DMS53 (cell line): ENCODE results near the gene IFIT1.
"Not testable (repeated sequence)": the region's sequence is repeated elsewhere in the genome, so short reads cannot be mapped to it uniquely, and the experiment has no call there.

ENCODE experiments used
- DNase-seq: peaks from one replicate; lab custom pipeline; 2025; lab: John Stamatoyannopoulos, UW

Gene IFIT1

DNA sequence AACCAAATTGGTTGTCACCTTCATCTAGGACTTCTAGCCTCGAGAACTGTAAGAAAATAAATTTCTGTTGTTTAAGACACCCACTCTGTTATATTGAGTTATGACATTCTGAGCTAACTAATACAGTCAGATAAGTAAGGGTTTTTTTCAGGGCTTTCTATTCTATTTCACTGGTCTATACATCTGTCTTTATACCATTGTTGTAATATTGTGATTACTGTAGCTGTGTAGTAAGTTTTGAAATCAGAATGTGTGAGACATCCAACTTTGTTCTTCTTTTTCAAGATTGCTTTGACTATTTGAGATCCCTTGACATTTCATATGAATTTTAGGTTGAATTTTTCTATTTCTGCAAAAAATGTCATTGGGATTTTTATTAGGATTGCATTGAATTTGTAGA lies 7.5 kb downstream of the IFIT1 start:
- no peak for DNase-seq

DNA sequence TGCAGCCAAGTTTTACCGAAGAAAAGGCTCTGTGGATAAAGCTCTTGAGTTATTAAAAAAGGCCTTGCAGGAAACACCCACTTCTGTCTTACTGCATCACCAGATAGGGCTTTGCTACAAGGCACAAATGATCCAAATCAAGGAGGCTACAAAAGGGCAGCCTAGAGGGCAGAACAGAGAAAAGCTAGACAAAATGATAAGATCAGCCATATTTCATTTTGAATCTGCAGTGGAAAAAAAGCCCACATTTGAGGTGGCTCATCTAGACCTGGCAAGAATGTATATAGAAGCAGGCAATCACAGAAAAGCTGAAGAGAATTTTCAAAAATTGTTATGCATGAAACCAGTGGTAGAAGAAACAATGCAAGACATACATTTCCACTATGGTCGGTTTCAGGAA lies 10.6 kb downstream of the IFIT1 start:
- DNase-seq, result no peak

DNA sequence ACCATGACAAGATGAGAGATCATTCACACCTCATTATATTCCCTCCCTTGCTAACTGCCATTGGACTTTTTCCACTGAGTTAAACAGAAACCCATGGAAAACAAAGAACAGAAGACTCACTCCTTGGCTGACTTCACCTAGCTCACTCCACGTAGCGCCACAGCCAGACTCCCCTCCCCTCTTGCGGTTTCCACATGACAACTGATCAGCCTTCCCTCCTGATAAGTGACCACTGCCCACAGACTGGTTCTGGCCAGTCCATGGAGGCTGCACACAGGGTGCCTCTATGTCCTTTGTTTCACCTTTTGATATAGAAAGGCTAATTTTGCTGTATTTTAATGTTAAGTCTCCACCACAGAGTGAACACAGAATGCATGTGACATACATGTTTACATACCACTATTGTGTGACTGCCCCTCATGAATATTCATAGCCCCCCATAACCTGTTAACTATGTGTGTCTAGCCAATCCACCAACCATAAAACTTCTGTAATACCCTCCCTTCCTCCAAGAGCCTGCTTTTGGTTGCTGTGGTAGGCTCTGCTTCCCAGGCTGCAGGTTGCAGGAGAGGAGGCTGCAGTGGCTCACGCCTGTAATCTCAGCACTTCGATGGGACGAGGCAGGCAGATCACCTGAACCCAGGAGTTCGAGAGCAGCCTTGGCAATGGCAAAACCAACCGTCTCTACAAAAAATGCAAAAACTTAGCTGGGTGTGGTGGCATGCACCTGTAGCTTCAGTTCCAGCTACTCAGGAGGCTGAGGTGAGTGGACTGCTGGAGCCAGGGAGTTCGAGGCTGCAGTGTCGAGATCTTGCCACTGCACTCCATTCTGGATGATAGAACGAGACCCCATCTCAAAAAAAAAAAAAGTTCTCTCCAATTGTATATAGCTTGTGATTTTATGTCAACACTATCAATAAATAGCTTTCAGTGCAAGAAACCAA lies 12.0 kb downstream of the IFIT1 start:
- no peak for DNase-seq

DNA sequence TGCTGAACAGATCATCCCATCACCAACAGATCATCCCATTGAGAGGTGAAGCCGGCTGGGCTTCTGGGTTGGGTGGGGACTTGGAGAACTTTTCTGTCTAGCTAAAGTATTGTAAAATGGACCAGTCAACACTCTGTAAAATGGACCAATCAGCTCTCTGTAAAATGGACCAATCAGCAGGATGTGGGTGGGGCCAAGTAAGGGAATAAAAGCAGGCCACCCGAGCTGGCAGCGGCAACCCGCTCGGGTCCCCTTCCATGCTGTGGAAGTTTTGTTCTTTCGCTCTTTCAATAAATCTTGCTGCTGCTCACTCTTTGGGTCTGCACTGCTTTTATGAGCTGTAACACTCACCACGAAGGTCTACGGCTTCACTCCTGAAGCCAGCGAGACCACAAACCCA lies 13.8 kb downstream of the IFIT1 start:
- not testable (repeated sequence) for DNase-seq

DNA sequence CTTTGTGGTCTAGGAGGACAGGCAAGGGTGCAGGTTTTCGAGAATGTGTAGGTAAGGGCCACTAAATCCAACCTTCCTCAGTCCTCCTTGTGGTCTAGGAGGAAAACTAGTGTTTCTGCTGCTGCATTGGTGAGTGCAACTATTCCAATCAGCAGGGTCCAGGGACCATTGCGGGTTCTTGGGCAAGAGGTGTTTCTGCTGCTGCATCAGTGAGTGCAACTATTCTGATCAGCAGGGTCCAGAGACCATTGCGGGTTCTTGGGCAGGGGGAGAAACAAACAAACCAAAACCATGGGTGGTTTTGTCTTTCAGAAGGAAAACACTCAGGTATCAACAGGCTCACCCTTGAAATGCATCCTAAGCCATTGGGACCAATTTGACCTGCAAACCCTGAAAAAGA lies 15.4 kb downstream of the IFIT1 start:
- not testable (repeated sequence) for DNase-seq

DNA sequence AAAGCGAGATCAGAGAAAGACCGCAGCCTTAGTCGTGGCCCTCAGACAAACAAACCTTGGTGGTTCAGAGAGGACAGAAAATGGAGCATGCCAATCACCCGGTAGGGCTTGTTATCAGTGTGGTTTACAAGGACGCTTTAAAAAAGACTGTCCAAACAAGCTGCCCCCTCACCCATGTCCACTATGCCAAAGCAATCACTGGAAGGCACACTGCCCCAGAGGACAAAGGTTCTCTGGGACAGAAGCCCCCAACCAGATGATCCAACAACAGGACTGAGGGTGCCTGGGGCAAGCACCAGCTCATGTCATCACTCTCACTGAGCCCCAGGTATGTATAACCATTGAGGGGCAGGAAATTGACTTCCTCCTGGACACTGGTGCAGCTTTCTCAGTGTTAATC lies 16.9 kb downstream of the IFIT1 start:
- DNase-seq, result not testable (repeated sequence)

DNA sequence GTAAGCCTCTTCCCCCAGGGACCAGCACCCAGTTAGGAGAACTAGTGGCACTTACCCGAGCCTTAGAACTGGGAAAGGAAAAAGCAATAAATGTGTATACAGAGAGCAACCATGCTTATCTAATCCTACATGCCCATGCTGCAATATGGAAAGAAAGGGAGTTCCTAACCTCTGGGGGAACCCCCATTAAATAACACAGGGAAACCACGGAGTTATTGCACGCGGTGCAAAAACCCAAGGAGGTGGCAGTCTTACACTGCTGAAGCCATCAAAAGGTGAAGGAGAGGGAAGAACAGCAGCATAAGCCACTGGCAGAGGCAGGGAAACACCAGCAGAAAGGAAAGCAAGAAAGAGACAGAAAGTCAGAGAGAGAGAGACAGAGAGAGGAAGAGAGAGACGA lies 18.1 kb downstream of the IFIT1 start:
- not testable (repeated sequence) for DNase-seq

DNA sequence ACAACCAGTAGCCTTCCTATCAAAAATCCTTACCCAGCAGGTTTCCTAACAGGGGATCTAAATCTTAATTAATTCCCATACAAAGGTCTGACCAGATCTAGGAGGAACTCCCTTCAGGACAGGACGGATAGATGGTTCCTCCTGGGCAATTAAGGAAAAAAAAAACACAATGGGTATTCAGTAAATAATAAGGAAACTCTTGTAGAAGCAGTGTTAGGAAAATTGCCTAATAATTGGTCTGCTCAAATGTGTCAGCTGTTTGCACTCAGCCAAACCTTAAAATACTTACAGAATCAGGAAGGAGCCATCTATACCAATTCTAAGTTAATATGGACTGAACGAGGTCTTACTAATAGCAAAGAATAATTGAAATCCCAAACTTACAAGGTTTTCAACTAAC lies 18.7 kb downstream of the IFIT1 start:
- not testable (repeated sequence) for DNase-seq

DNA sequence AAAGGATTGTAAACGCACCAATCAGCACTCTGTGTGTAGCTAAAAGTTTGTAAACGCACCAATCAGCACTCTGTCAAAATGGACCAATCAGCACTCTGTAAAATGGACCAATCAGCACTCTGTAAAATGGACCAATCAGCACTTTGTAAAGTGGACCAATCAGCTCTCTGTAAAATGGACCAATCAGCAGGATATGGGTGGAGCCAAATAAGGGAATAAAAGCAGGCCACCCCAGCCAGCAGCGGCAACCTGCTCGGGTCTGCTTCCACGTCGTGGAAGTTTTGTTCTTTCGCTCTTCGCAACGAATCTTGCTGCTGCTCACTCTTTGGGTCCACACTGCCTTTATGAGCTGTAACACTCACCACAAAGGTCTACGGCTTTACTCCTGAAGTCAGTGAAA lies 19.9 kb downstream of the IFIT1 start:
- DNase-seq, result peak; percentile 11

DNA sequence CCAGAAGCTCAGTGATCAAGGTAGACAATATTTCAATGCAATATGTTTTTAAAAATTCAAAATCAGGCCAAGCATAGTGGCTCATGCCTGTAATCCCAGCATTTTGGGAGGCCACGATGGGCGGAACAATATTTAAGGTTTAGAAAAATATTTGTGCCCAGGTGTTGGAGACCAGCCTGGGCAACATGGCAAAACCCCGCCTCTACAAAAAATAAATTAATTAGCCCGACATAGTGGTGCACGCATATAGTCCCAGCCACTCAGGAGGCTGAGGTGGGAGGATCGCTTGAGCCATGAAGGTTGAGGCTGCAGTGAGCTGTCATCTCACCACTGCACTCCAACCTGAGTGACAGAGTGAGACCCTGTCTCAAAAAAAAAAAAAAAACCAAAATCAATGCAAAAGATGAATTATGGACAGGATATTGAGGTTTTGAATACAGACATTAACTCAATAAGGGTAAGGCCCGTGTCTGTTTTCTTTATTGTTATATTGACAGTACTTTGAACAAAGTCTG lies 21.0 kb downstream of the IFIT1 start:
- no peak for DNase-seq

DNA sequence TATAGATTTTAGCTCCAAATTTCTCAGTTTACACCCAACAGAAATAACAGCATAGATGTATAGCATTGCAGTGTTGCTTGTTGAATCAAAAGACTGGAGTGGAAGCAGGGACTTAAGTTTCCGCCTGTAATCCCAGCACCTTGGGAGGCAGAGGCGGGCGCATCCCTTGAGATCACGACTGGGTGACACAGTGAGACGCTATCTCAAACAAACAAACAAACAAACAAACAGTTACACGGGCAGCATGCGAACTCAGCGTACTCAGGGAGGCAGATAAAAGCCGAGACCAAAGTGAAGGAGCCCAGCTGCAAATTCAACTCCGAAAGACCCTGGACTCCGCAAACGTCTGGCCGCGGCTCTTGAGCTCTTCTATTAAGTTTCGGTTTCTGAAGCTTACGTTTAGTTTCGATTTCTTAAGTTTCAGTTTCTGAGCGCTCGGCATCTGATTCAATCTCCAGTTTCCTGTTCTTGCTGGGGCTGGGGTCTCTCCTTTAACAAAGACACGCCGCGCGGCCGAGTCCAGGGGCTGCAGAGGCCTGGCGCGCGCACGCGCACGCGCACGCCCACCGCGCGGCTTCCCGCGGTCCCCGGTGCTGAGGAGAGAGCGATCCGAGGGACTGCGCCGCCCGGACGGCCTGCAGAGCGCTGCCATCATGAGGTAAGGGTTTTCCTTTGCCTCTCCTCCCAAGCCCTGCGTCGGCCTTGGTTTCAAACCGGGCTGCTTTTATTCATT lies 21.9 kb downstream of the IFIT1 start, which contains the start of gene IFIT5:
Gene IFIT5, plus strand, starts transcription at position 423 of the 733 bp plus-strand sequence. Its CDS starts 231 bp downstream, at position 654.
- peak; percentile 89 for DNase-seq

DNA sequence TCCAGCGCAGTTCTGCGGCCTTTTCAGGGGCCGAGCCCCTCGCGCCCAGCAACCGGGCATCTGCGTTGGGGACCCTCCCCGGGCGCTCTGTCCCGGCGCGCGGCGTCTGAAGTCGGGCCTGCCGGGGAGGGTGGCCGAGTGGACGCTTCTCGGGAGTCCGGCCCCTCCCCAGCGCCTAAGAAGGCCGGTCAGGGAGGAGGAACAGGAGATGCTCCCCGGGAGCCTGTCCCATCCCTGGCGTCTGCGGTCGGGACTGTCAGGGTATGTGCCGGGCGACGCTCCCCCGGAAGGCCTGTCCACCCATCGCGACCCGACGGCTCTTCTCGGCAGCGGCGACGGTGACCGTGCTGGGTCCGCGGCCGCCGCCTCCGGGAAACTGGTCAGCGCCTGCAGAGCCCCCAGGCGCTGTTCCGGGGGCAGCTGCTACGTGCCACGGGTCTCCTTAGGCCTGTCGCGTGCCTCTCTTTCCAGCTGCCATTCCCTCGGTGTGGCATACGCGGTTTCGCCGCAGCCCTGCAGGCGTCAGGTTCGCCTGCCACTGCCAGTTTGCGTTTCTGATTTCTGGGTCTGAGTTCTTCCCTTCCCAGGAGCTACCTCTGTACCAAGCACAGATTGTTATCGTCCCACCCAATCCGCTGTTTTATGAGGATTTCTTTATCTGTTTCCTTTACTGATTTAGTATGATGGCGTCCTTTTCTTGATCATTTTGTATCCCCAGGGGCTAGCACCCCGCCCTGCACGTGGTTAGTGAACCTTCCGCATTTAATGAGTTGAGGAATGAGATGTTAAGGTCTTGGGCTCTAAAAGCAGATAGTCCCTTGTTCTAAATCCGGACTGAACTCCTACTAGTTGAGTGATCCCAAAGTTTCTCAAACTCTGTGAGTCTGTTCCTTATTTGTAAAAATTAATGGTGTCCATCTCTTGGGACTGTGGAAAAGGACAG lies 22.7 kb downstream of the IFIT1 start:
- peak; percentile 82 for DNase-seq

DNA sequence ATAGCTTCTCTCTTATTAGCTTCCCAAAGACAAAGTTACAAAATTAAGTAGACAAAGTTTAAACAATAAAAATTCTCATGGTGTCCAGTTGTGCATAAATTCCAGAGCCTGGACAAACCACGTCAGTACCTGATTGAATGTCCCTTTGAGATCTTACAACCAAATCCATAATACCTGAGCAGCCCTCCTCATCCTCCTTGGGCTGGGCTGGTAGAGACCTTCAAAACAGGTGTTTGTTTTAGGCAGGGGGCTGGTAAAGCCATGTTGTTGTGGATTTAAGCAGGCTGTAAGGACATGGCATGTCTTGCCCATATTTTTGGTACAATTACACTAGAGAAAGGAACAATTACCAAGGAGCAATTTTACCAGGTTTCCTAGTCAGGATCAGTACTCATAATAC lies 24.0 kb downstream of the IFIT1 start:
- no peak for DNase-seq

DNA sequence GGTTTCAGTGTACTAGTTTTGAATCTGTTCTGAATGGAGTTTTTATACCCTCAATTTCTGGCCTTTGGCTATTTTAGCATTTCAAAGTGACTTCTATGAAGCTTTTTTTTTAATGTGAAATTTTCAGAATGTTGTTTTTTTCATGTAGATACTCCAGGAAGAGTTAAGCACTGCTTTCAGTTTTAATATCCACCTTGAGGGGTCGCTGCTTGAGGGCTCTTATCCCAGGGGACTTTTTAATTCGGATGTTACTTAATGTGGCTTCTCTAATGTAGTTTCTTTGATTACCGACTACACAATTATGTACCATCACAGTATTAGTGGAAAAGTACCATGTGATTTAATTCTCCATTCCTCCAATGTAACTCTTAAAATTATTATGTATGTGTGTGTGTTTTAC lies 27.1 kb downstream of the IFIT1 start:
- no peak for DNase-seq

DNA sequence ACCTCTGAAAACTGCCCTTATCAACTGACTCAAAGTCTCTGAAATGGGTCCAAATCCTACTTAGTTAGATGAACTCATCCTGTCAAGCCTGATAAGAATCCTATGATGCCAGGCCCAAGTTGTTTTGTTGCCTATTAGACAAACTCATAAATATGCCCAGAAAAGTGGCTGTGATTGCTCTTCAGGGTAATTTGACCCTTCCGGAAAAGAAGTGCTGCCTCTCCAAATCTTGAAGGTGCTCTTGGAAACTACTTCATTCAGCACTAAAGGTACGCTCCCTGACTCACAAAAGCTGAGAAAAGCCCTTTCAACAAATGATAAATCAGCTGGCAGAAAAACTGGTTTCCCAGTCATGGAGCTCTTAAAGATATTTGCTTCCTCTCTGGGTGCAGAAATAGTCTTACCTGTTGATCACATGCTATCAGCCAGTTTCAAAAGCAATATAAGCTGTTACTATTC lies 28.6 kb downstream of the IFIT1 start:
- DNase-seq, result peak; percentile 38

DNA sequence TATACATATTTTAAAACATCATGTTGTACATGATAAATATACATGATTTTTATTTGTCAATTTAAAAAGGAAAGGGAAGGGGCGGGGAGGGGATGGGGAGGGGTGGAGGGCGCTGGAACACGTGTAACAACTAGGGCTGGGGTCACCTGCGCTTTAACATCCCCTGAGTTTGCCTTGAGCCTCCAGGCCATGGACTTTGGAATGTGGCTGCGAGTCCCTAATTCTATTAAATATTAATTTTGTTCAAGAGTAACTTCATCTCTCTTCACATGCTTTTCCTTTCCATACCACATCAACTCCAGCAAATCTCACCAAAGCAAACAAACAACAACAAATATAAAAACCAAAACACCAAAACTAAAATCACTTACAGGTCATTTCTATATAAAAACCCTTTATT lies 32.6 kb downstream of the IFIT1 start:
- no peak for DNase-seq

DNA sequence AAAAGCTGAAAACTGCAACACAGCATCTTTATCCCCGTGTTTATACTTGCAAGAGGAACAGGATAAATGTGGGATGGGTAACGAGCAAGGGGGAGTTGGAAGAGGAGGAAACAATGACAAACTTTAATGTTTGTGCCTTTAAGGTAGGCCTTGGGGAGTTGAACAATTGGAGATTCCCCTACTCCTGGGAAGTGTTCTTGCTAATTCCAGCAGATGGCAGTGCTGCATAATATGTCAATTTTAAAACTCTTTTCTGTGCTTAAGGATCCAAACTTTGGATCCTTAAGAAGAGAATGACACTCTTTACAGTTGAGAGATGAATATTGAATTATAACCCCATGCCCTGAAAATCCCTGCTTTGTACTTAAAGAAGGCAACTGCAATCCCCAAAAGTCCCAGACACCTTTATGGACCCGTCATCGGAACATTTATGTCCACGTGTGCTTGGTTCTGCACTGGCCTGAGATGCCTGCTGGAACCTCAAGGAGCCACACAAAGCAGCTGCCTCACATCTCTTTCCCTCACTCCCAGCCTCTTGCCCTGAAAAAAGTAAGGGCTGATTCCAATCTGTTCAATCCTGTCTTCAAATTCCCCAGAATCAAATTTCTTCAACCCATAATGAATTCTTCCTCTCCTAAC lies 33.9 kb downstream of the IFIT1 start:
- DNase-seq, result peak; percentile 66

DNA sequence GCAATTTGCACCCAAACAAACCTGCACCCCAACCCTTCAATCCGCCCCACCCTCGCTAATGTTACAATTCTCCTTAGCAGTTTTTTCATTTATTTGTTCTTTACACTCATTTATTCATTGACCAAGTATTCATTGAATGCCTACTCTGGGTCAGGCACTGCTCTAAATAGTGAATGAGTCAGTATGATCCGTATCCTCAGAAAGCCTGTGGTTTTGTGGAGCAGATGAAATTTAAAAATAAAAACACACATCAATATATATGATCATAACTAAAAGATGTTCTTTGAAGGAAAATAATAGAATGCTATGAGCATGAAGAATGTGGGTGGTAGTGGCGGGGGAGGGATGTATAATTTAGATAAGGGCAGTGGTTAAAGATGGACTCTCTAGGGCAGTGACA lies 35.2 kb downstream of the IFIT1 start:
- DNase-seq, result no peak

DNA sequence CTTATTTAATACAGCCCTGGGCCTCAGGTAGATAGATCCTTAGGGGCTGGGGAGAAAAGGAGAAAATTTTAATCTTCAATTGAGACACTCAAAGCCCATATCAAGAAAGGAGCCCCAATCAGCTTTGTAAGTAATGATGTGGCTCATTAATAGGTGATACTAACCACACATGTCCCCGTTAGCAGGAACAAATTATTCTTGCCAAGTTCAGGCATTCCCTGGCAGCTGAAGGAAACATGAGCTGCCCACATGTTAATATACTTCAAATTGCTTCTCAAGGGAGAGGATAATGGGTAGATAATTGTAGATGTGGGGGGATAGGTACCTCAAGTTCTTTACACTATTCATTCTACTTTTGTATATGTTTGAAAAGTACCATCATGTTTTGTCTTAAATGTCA lies 36.5 kb downstream of the IFIT1 start:
- DNase-seq, result no peak

DNA sequence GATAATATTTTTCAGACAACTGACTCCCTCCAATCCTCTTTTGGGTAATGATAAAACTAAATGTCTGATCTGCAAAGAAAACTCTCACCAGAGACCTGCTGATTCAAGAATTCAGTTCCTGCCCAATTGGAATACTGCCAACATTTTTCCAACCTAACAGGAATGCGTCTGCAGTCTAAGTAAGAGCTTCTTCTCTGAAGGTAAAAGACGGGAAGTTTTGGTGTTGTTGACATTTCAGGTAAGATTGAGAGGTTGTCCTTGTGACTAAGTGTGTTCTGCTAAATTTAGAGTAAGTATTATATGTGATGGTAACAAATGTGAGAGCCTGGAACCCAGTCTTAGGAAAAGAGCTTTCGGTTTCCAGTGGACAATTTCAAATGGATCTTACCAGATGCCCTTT lies 39.6 kb downstream of the IFIT1 start:
- DNase-seq, result peak; percentile 22

DNA sequence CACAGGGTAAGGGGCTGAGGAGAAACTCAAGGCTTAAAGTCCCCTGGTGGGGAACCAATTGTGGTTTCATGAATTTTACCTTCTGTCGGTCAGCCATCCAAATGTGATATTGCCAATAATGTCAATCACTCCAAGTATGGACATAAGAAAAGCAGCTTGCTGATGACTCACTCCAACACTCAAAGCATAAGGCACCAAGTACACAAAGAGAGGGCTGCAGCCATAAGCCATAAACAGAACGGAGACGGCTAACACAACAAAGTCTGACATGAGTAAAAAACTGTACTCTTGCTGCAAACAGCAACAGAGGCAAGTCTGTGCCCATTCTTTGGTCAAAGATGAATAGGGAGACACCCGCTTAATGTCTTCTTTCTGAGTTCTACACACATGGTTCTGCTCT lies 46.1 kb downstream of the IFIT1 start:
- peak; percentile 61 for DNase-seq
